H1 (cell line): ENCODE data around the gene ZNF423. TPM values are rescaled to one million over a fixed set of nuclear protein-coding genes. Genes with fewer than 3 reads are reported as not detected.

ENCODE experiments used
- ASH2L ChIP-seq: fragments of 200-600, 300-600 bp; sonication (generic); IDR thresholded peaks from one replicate; pipeline ENCODE4 v1.7.1; 2017; ENCODE audit warnings: low read length
- EZH2 ChIP-seq: fragments of 200-600 bp; sonication (generic); IDR thresholded peaks from 2 replicates; pipeline ENCODE4 v1.7.1; 2012; ENCODE audit warnings: low read depth, mild to moderate bottlenecking, moderate library complexity, low read length, inconsistent platforms; ENCODE audit not compliant: severe bottlenecking
- KDM4A ChIP-seq: IDR thresholded peaks from one replicate; pipeline ENCODE4 v1.7.1; 2012; ENCODE audit warnings: low read depth, mild to moderate bottlenecking, moderate library complexity, low read length, inconsistent platforms; ENCODE audit not compliant: severe bottlenecking
- SP2 ChIP-seq: IDR thresholded peaks from 2 replicates; pipeline ENCODE4 v1.6.1; 2012; ENCODE audit warnings: mild to moderate bottlenecking, low read length, inconsistent platforms
- SRF ChIP-seq: IDR thresholded peaks from 2 replicates; pipeline ENCODE4 v1.6.1; 2011; ENCODE audit warnings: mild to moderate bottlenecking, low read depth, low read length, moderate library complexity
- TCF12 ChIP-seq: IDR thresholded peaks from 2 replicates; pipeline ENCODE4 v1.6.1; 2011; ENCODE audit warnings: low read depth, mild to moderate bottlenecking, low read length
- polyA plus RNA-seq, 7 experiments: library from polyadenylated mRNA; depleted of rRNA in 3 of 7; stranded (reverse) in 5 of 7; unstranded in 2 of 7; fragments of >200 nt in 5 of 7; fragments of 200-250 nt in 2 of 7; gene quantifications; 1 replicate in 5 of 7; 2 replicates in 1 of 7; 4 replicates in 1 of 7; pipeline versions ENCODE4 v1.2.1 to v1.2.3, GENCODE V29; 2011 to 2013; ENCODE audit warnings: missing spikeins in 2 of 7, mixed read lengths in 2 of 7
- total RNA-seq: library from RNA; stranded (reverse); fragmentation: NEBNext Ultra II Directional; extraction: Animal tissue kit (Norgen Biotek cat#: 25700); gene quantifications from 2 replicates; pipeline ENCODE4 v1.2.1, GENCODE V29; 2021
- TF ChIP-seq, protein P1 (sequence below): fragments of 300-600 bp; sonication (generic); IDR thresholded peaks from 2 replicates; pipeline ENCODE4 v1.7.1; 2012; ENCODE audit warnings: low read length, moderate library complexity, mild to moderate bottlenecking, inconsistent platforms; ENCODE audit not compliant: insufficient replicate concordance

Gene ZNF423
- total and polyA plus RNA-seq, 2 of the 8 experiments (the other 6 are each of a cell fraction or from before 2014, with no cell fraction given), result 38.2 to 52.3 TPM

DNA sequence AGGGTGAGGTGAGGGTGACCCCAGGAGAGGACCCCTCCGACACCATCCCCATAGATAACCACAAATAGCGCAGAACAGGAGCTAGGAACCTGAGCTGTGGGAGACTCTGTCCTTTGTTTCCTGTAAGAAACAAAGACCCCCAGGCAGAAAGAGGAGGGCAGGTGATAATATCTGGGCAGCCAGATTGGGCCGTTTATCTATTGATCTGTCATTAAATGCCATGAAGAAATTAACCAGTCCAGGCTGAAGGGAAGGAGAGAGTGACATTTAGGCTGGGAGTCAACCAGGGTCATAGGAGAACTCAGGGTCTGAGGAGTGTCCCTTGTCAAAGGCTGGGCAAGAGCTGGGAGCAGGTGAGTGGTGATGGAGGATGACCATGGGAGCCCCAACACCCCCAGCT is 324.5 kb downstream of the ZNF423 start (continued):
- TF ChIP-seq SRF (no peak), EZH2 (no peak), KDM4A (no peak), SP2 (no peak), TCF12 (no peak), ASH2L (no peak)
- TF ChIP-seq, protein P1, sequence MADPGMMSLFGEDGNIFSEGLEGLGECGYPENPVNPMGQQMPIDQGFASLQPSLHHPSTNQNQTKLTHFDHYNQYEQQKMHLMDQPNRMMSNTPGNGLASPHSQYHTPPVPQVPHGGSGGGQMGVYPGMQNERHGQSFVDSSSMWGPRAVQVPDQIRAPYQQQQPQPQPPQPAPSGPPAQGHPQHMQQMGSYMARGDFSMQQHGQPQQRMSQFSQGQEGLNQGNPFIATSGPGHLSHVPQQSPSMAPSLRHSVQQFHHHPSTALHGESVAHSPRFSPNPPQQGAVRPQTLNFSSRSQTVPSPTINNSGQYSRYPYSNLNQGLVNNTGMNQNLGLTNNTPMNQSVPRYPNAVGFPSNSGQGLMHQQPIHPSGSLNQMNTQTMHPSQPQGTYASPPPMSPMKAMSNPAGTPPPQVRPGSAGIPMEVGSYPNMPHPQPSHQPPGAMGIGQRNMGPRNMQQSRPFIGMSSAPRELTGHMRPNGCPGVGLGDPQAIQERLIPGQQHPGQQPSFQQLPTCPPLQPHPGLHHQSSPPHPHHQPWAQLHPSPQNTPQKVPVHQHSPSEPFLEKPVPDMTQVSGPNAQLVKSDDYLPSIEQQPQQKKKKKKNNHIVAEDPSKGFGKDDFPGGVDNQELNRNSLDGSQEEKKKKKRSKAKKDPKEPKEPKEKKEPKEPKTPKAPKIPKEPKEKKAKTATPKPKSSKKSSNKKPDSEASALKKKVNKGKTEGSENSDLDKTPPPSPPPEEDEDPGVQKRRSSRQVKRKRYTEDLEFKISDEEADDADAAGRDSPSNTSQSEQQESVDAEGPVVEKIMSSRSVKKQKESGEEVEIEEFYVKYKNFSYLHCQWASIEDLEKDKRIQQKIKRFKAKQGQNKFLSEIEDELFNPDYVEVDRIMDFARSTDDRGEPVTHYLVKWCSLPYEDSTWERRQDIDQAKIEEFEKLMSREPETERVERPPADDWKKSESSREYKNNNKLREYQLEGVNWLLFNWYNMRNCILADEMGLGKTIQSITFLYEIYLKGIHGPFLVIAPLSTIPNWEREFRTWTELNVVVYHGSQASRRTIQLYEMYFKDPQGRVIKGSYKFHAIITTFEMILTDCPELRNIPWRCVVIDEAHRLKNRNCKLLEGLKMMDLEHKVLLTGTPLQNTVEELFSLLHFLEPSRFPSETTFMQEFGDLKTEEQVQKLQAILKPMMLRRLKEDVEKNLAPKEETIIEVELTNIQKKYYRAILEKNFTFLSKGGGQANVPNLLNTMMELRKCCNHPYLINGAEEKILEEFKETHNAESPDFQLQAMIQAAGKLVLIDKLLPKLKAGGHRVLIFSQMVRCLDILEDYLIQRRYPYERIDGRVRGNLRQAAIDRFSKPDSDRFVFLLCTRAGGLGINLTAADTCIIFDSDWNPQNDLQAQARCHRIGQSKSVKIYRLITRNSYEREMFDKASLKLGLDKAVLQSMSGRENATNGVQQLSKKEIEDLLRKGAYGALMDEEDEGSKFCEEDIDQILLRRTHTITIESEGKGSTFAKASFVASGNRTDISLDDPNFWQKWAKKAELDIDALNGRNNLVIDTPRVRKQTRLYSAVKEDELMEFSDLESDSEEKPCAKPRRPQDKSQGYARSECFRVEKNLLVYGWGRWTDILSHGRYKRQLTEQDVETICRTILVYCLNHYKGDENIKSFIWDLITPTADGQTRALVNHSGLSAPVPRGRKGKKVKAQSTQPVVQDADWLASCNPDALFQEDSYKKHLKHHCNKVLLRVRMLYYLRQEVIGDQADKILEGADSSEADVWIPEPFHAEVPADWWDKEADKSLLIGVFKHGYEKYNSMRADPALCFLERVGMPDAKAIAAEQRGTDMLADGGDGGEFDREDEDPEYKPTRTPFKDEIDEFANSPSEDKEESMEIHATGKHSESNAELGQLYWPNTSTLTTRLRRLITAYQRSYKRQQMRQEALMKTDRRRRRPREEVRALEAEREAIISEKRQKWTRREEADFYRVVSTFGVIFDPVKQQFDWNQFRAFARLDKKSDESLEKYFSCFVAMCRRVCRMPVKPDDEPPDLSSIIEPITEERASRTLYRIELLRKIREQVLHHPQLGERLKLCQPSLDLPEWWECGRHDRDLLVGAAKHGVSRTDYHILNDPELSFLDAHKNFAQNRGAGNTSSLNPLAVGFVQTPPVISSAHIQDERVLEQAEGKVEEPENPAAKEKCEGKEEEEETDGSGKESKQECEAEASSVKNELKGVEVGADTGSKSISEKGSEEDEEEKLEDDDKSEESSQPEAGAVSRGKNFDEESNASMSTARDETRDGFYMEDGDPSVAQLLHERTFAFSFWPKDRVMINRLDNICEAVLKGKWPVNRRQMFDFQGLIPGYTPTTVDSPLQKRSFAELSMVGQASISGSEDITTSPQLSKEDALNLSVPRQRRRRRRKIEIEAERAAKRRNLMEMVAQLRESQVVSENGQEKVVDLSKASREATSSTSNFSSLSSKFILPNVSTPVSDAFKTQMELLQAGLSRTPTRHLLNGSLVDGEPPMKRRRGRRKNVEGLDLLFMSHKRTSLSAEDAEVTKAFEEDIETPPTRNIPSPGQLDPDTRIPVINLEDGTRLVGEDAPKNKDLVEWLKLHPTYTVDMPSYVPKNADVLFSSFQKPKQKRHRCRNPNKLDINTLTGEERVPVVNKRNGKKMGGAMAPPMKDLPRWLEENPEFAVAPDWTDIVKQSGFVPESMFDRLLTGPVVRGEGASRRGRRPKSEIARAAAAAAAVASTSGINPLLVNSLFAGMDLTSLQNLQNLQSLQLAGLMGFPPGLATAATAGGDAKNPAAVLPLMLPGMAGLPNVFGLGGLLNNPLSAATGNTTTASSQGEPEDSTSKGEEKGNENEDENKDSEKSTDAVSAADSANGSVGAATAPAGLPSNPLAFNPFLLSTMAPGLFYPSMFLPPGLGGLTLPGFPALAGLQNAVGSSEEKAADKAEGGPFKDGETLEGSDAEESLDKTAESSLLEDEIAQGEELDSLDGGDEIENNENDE, result no peak
